SU-DHL-6 (cell line): ENCODE data around the gene STIL.

Experiments used
- CTCF ChIP-seq: fragments of 200-600 bp; sonication (generic); IDR thresholded peaks from one replicate; pipeline ENCODE4 v1.5.1; 2017; ENCODE audit warnings: antibody characterized with exemption, mild to moderate bottlenecking, low read length, moderate library complexity; ENCODE audit not compliant: insufficient read depth, poor library complexity, severe bottlenecking
- EZH2phosphoT487 ChIP-seq: fragments of 200-600 bp; sonication (generic), shearing (Covaris generic); conservative IDR thresholded peaks from 2 replicates; pipeline ENCODE4 v1.6.1; 2018; ENCODE audit warnings: mild to moderate bottlenecking, antibody characterized with exemption, low read length, moderate library complexity, mixed read lengths

DNA sequence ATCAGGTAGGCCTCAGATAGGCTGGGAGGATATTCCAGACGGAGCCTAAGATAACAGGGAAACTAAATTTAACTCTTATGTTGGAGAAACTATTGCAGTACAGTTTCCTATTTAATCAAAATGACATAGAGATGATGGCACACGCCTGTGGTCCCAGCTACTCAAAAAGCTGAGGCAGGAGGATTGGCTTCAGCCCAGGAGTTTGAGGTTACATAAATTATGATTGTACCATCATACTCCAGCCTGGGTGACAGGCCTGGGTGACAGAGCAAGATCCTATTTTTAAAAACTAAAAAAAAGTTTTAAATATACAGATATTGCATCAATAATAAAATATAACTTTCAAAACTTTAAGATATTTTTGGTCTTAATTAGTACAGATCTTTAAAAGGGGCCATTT, 56.7 kb downstream of the STIL start:
- TF ChIP-seq EZH2phosphoT487 (no peak), CTCF (no peak)
